Measurements from ENCODE around the gene MAPK8.

The MAPK8 gene

GRCh38 chr10:48284002-48284546 is 22.4 kb upstream of the MAPK8 start:
- H3K9ac ChIP-seq (ENCODE audit: low read length) = no peak overlapping the region
- H3K4me3 ChIP-seq (ENCODE audit: low read length) = no peak overlapping the region
- no peaks in the 10 kb centered on the region for H3K36me3 ChIP-seq (ENCODE audit: control insufficient read depth, insufficient read depth, low read length)
- H3K4me1 ChIP-seq (ENCODE audit: control insufficient read depth, insufficient read depth, low read length) = peaks cover 2% of the 10 kb centered on the region
- no peaks in the 10 kb centered on the region for H3K27me3 ChIP-seq (ENCODE audit: control insufficient read depth, insufficient read depth, low read length)
- H3K27ac ChIP-seq (ENCODE audit: low read depth, low read length) = no peak overlapping the region

GRCh38 chr10:48284811-48285210 is 21.7 kb upstream of the MAPK8 start:
- H3K27ac ChIP-seq (ENCODE audit: low read depth, low read length) = no peak overlapping the region
- H3K27me3 ChIP-seq (ENCODE audit: control insufficient read depth, insufficient read depth, low read length) = no peaks in the 10 kb centered on the region
- H3K4me1 ChIP-seq (ENCODE audit: control insufficient read depth, insufficient read depth, low read length) = peaks cover 2% of the 10 kb centered on the region
- no peak overlapping the region for H3K9ac ChIP-seq (ENCODE audit: low read length)
- no peak overlapping the region for H3K4me3 ChIP-seq (ENCODE audit: low read length)
- H3K36me3 ChIP-seq (ENCODE audit: control insufficient read depth, insufficient read depth, low read length) = no peaks in the 10 kb centered on the region

- Histone ChIP-seq H3K4me3 (ENCODE audit: low read length) (no peak overlapping the region), H3K27me3 (ENCODE audit: control insufficient read depth, insufficient read depth, low read length) (no peaks in the 10 kb centered on the region), H3K9ac (ENCODE audit: low read length) (no peak overlapping the region), H3K4me1 (ENCODE audit: control insufficient read depth, insufficient read depth, low read length) (peaks cover 2% of the 10 kb centered on the region), H3K27ac (ENCODE audit: low read depth, low read length) (no peak overlapping the region), H3K36me3 (ENCODE audit: control insufficient read depth, insufficient read depth, low read length) (no peaks in the 10 kb centered on the region)
Observed at GRCh38 chr10:48285710-48286109, 20.8 kb upstream of the MAPK8 start.

- peaks cover 2% of the 10 kb centered on the region for H3K4me1 ChIP-seq (ENCODE audit: control insufficient read depth, insufficient read depth, low read length)
- H3K4me3 ChIP-seq (ENCODE audit: low read length) = no peak overlapping the region
- H3K36me3 ChIP-seq (ENCODE audit: control insufficient read depth, insufficient read depth, low read length) = no peaks in the 10 kb centered on the region
- H3K27me3 ChIP-seq (ENCODE audit: control insufficient read depth, insufficient read depth, low read length) = no peaks in the 10 kb centered on the region
- H3K27ac ChIP-seq (ENCODE audit: low read depth, low read length) = no peak overlapping the region
- H3K9ac ChIP-seq (ENCODE audit: low read length) = no peak overlapping the region
Observed at GRCh38 chr10:48286356-48286755, 20.1 kb upstream of the MAPK8 start.

DNA sequence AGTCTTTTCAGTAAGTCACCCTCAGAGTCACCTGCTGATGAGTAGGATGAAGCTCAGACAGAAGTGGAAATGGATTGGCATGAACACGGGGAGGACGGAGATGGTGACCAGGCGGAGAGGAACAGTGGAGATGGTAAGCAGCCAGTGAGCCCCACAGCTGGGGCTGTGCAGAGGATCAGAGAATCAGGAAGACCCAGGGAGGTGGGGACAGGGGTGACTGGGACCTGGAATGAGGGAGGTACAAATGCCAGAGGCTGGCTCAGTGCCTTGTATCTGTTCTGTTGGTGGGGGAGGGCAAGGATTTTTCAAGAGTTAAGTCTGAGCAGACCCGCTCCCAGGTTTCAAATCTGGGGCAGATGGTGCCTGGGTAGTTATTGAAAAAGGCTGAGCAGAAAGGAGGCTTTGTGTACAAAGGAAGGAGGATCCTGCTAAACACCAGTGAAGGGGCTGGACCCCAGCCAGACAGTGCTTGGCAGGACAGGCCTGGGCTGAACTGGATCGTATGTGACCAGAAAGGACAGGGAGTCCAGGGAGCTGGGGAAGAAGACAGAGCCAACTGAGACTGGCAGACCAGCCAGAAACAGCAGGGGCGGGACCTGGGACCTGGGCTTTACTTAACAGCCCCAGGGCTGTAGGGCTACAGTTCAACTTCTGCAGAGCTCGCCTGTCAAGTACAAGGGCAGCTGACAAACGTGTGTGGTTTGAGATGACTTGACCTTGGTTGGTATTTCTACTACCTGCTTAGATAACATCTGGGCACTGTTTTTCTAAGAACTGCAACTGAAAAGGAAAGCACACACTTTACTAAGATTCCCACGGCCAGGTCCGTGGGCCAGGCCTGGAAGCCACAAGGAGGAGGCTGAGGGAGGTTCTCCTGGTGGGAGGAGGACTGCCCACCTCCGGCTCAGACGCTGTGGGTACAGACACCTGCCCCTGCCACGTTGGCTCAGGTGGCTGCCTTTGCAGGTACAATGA is 18.8 kb upstream of the MAPK8 start:
- H3K4me1 ChIP-seq (ENCODE audit: control insufficient read depth, insufficient read depth, low read length) = peaks cover 2% of the 10 kb centered on the region
- no peaks in the 10 kb centered on the region for H3K36me3 ChIP-seq (ENCODE audit: control insufficient read depth, insufficient read depth, low read length)
- H3K4me3 ChIP-seq (ENCODE audit: low read length) = no peak overlapping the region
- no peak overlapping the region for H3K9ac ChIP-seq (ENCODE audit: low read length)
- H3K27me3 ChIP-seq (ENCODE audit: control insufficient read depth, insufficient read depth, low read length) = no peaks in the 10 kb centered on the region
- H3K27ac ChIP-seq (ENCODE audit: low read depth, low read length) = no peak overlapping the region

- no peaks in the 10 kb centered on the region for H3K36me3 ChIP-seq (ENCODE audit: control insufficient read depth, insufficient read depth, low read length)
- H3K27ac ChIP-seq (ENCODE audit: low read depth, low read length) = no peak overlapping the region
- H3K9ac ChIP-seq (ENCODE audit: low read length) = no peak overlapping the region
- no peaks in the 10 kb centered on the region for H3K27me3 ChIP-seq (ENCODE audit: control insufficient read depth, insufficient read depth, low read length)
- peaks cover 2% of the 10 kb centered on the region for H3K4me1 ChIP-seq (ENCODE audit: control insufficient read depth, insufficient read depth, low read length)
- H3K4me3 ChIP-seq (ENCODE audit: low read length) = no peak overlapping the region
Observed at GRCh38 chr10:48288661-48289060, 17.8 kb upstream of the MAPK8 start.

GRCh38 chr10:48289501-48290238 is 16.8 kb upstream of the MAPK8 start:
- H3K36me3 ChIP-seq (ENCODE audit: control insufficient read depth, insufficient read depth, low read length) = no peaks in the 10 kb centered on the region
- no peaks in the 10 kb centered on the region for H3K27me3 ChIP-seq (ENCODE audit: control insufficient read depth, insufficient read depth, low read length)
- H3K27ac ChIP-seq (ENCODE audit: low read depth, low read length) = no peak overlapping the region
- H3K9ac ChIP-seq (ENCODE audit: low read length) = no peak overlapping the region
- peaks cover 2% of the 10 kb centered on the region for H3K4me1 ChIP-seq (ENCODE audit: control insufficient read depth, insufficient read depth, low read length)
- no peak overlapping the region for H3K4me3 ChIP-seq (ENCODE audit: low read length)

DNA sequence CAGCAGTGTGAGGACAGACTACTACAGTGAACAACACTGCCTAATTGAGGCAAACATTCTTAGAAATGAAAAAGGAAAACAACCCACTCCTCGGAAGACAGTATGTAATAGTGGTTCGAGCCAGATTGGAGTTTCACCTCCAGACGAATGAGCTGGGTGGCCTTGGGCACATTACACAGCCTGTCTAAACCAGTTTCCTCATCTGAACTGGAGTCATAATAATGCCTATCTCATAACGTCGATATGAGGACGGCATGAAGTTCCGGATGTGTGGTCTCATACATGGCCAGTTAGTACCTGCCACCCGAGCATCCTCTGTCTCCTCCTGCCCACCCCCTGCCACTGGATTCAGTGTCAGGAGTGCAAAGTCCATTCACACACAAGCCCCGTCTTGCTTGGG is 16.2 kb upstream of the MAPK8 start:
- H3K4me1 ChIP-seq (ENCODE audit: control insufficient read depth, insufficient read depth, low read length) = peaks cover 2% of the 10 kb centered on the region
- H3K4me3 ChIP-seq (ENCODE audit: low read length) = no peak overlapping the region
- no peaks in the 10 kb centered on the region for H3K27me3 ChIP-seq (ENCODE audit: control insufficient read depth, insufficient read depth, low read length)
- H3K9ac ChIP-seq (ENCODE audit: low read length) = no peak overlapping the region
- no peaks in the 10 kb centered on the region for H3K36me3 ChIP-seq (ENCODE audit: control insufficient read depth, insufficient read depth, low read length)
- H3K27ac ChIP-seq (ENCODE audit: low read depth, low read length) = no peak overlapping the region

DNA sequence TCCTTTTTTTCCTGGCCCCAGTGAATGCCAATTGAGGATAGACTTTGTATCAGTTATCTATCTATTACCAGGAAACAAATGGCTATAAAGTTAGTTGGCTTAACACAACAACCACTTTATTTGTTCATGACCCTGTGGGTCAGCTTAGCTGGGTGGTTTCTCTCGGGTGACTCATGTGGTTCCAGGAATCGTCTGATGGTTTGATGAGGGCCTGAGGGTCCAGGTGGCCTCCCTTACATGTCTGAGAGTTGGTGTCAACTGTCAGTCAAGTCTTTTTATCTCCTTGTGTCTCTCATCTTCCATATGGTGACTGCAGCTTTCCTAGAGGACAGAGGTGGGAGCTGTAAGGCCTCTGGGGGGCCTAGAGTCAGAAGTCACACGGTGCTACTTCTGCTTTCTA is 15.3 kb upstream of the MAPK8 start:
- H3K27ac ChIP-seq (ENCODE audit: low read depth, low read length) = no peak overlapping the region
- H3K27me3 ChIP-seq (ENCODE audit: control insufficient read depth, insufficient read depth, low read length) = no peaks in the 10 kb centered on the region
- peaks cover 2% of the 10 kb centered on the region for H3K4me1 ChIP-seq (ENCODE audit: control insufficient read depth, insufficient read depth, low read length)
- no peak overlapping the region for H3K9ac ChIP-seq (ENCODE audit: low read length)
- H3K4me3 ChIP-seq (ENCODE audit: low read length) = no peak overlapping the region
- no peaks in the 10 kb centered on the region for H3K36me3 ChIP-seq (ENCODE audit: control insufficient read depth, insufficient read depth, low read length)

GRCh38 chr10:48292616-48293015 is 13.9 kb upstream of the MAPK8 start:
- Histone ChIP-seq H3K4me3 (ENCODE audit: low read length) (no peak overlapping the region), H3K27me3 (ENCODE audit: control insufficient read depth, insufficient read depth, low read length) (no peaks in the 10 kb centered on the region), H3K4me1 (ENCODE audit: control insufficient read depth, insufficient read depth, low read length) (no peaks in the 10 kb centered on the region), H3K9ac (ENCODE audit: low read length) (no peak overlapping the region), H3K36me3 (ENCODE audit: control insufficient read depth, insufficient read depth, low read length) (no peaks in the 10 kb centered on the region), H3K27ac (ENCODE audit: low read depth, low read length) (no peak overlapping the region)

- no peak overlapping the region for H3K27ac ChIP-seq (ENCODE audit: low read depth, low read length)
- H3K36me3 ChIP-seq (ENCODE audit: control insufficient read depth, insufficient read depth, low read length) = no peaks in the 10 kb centered on the region
- no peaks in the 10 kb centered on the region for H3K4me1 ChIP-seq (ENCODE audit: control insufficient read depth, insufficient read depth, low read length)
- no peaks in the 10 kb centered on the region for H3K27me3 ChIP-seq (ENCODE audit: control insufficient read depth, insufficient read depth, low read length)
- no peak overlapping the region for H3K9ac ChIP-seq (ENCODE audit: low read length)
- no peak overlapping the region for H3K4me3 ChIP-seq (ENCODE audit: low read length)
Observed at GRCh38 chr10:48294431-48294830, 12.0 kb upstream of the MAPK8 start.

GRCh38 chr10:48296576-48297098 is 9.8 kb upstream of the MAPK8 start:
- Histone ChIP-seq H3K4me3 (ENCODE audit: low read length) (no peak overlapping the region), H3K27me3 (ENCODE audit: control insufficient read depth, insufficient read depth, low read length) (no peaks in the 10 kb centered on the region), H3K9ac (ENCODE audit: low read length) (no peak overlapping the region), H3K36me3 (ENCODE audit: control insufficient read depth, insufficient read depth, low read length) (no peaks in the 10 kb centered on the region), H3K4me1 (ENCODE audit: control insufficient read depth, insufficient read depth, low read length) (no peaks in the 10 kb centered on the region), H3K27ac (ENCODE audit: low read depth, low read length) (no peak overlapping the region)

Data from rectal smooth muscle tissue (tissue), 1 donor.